Erythroblast (primary cell): ENCODE measurements around the gene XKR7.

ENCODE experiments used
- GATA1 ChIP-seq: IDR thresholded peaks from 2 replicates; pipeline ENCODE4 v1.6.1; 2011; ENCODE audit warnings: low read depth, mild to moderate bottlenecking, control low read depth, low read length, moderate library complexity
- POLR2A ChIP-seq: IDR thresholded peaks from 2 replicates; pipeline ENCODE4 v1.6.1; 2011; ENCODE audit warnings: mild to moderate bottlenecking, low read length

- TF ChIP-seq POLR2A (no peak), GATA1 (no peak)
Measured at GRCh38 chr20:31988430-31989015, 20.6 kb downstream of the XKR7 start.
